ENCODE results near the gene ANXA10.

ANXA10 gene

GRCh38 chr4:168092176-168092712 is at the start of gene ANXA10:
TSS of gene ANXA10 (plus strand) at chr4:168092537. CDS start at chr4:168092701, 164 bp downstream.
- peaks cover 9 to 20% (median 12%) of the 10 kb centered on the region in 11 experiments for H3K9me3 ChIP-seq (replicated peaks in 1 of 11)
- no peak within 1 kb of the TSS for H3K4me2 ChIP-seq
- H4K20me1 ChIP-seq, result no peaks in the 10 kb centered on the region; a peak in 1 of 22 replicates
- no peaks in the 10 kb centered on the region for H3K4me1 ChIP-seq
- H3K27me3 ChIP-seq, result no peaks in the 10 kb centered on the region
- H3K9ac ChIP-seq, result no peak within 1 kb of the TSS
- no peak within 1 kb of the TSS for H3K4me3 ChIP-seq
- H3K27ac ChIP-seq, result no peak within 1 kb of the TSS
- no peak for TF ChIP-seq Cebpa-rat (IDR thresholded peaks at IDR 0.05)
- no peaks in the 10 kb centered on the region for H3K36me3 ChIP-seq

GRCh38 chr4:168045354-168045753 is 47.0 kb upstream of the ANXA10 start:
- no peak for TF ChIP-seq Cebpa-rat (IDR thresholded peaks at IDR 0.05)
- Histone ChIP-seq H3K4me2 (no peak overlapping the region), H3K4me1 (no peaks in the 10 kb centered on the region), H4K20me1 (no peaks in the 10 kb centered on the region), H3K27ac (no peak overlapping the region), H3K36me3 (no peaks in the 10 kb centered on the region), H3K27me3 (no peaks in the 10 kb centered on the region), H3K9me3 (replicated peaks in 1 of 11) (peaks cover 16 to 36% (median 29%) of the 10 kb centered on the region in 11 experiments), H3K4me3 (no peak overlapping the region), H3K9ac (no peak overlapping the region)

DNA sequence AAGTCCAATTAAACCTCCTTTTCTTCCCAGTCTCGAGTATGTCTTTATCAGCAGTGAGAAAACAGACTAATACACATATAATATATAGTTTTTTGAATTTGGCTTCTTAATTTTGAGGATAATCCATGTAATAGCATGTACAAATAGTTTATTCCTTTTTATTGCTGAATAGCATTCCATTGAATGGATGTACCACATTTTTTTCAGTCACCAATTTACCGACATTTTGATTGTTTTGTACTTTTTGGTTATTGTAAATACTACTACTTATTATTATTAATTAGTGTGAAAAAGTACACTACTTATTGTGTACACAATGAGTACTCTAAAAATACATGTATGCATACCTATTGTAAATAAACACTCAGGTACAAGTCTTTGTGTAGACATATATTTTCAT is 42.3 kb upstream of the ANXA10 start:
- no peak overlapping the region for H3K4me2 ChIP-seq
- no peaks in the 10 kb centered on the region for H3K36me3 ChIP-seq
- no peaks in the 10 kb centered on the region for H3K4me1 ChIP-seq
- no peak for TF ChIP-seq Cebpa-rat (IDR thresholded peaks at IDR 0.05)
- no peak overlapping the region for H3K4me3 ChIP-seq
- H3K9me3 ChIP-seq (replicated peaks in 1 of 11), result peaks cover 16 to 39% (median 29%) of the 10 kb centered on the region in 11 experiments
- H3K27ac ChIP-seq, result no peak overlapping the region
- no peaks in the 10 kb centered on the region for H3K27me3 ChIP-seq
- H3K9ac ChIP-seq, result no peak overlapping the region
- no peaks in the 10 kb centered on the region for H4K20me1 ChIP-seq

- Histone ChIP-seq H3K36me3 (no peaks in the 10 kb centered on the region), H3K9ac (no peak overlapping the region), H3K27me3 (no peaks in the 10 kb centered on the region), H3K4me3 (no peak overlapping the region), H3K27ac (no peak overlapping the region), H4K20me1 (no peaks in the 10 kb centered on the region), H3K4me1 (no peaks in the 10 kb centered on the region), H3K4me2 (no peak overlapping the region), H3K9me3 (replicated peaks in 1 of 11) (peaks cover 16 to 39% (median 29%) of the 10 kb centered on the region in 11 experiments)
- TF ChIP-seq Cebpa-rat (IDR thresholded peaks at IDR 0.05), result no peak
Measured at GRCh38 chr4:168051526-168051925, 40.8 kb upstream of the ANXA10 start.

DNA sequence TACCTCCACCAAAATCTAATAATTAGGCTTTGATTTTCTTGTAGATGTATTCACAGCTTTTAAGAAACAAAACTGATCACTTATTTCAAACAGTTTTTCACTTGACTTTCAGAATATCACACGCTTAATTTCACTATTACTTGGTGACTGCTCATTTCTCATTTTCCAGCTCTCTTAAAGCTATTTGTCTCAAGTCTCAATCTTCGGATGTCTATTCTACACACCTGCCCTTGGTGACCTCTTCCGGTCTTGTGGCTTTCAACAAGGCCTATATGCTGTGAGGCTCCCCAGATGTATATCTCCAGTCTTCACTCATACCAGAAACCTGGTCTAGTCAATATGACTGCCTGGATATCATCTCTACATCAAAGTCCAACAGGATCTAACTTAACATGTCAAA is 34.9 kb upstream of the ANXA10 start:
- no peak overlapping the region for H3K9ac ChIP-seq
- H3K36me3 ChIP-seq, result no peaks in the 10 kb centered on the region
- H4K20me1 ChIP-seq, result no peaks in the 10 kb centered on the region
- no peaks in the 10 kb centered on the region for H3K27me3 ChIP-seq
- no peak for TF ChIP-seq Cebpa-rat (IDR thresholded peaks at IDR 0.05)
- H3K27ac ChIP-seq, result no peak overlapping the region
- H3K4me2 ChIP-seq, result no peak overlapping the region
- no peak overlapping the region for H3K4me3 ChIP-seq
- H3K9me3 ChIP-seq (replicated peaks in 1 of 11), result no peaks in the 10 kb centered on the region
- no peaks in the 10 kb centered on the region for H3K4me1 ChIP-seq

GRCh38 chr4:168059251-168059650 is 33.1 kb upstream of the ANXA10 start:
- no peak for TF ChIP-seq Cebpa-rat (IDR thresholded peaks at IDR 0.05)
- H3K27ac ChIP-seq, result no peak overlapping the region
- no peak overlapping the region for H3K4me2 ChIP-seq
- H3K36me3 ChIP-seq, result no peaks in the 10 kb centered on the region
- H3K27me3 ChIP-seq, result no peaks in the 10 kb centered on the region
- no peak overlapping the region for H3K9ac ChIP-seq
- no peak overlapping the region for H3K4me3 ChIP-seq
- H4K20me1 ChIP-seq, result no peaks in the 10 kb centered on the region
- H3K9me3 ChIP-seq (replicated peaks in 1 of 11), result no peaks in the 10 kb centered on the region
- H3K4me1 ChIP-seq, result no peaks in the 10 kb centered on the region

GRCh38 chr4:168063031-168063430 is 29.3 kb upstream of the ANXA10 start:
- no peak overlapping the region for H3K9ac ChIP-seq
- no peaks in the 10 kb centered on the region for H4K20me1 ChIP-seq
- no peak overlapping the region for H3K4me2 ChIP-seq
- H3K4me1 ChIP-seq, result no peaks in the 10 kb centered on the region
- H3K36me3 ChIP-seq, result no peaks in the 10 kb centered on the region
- H3K4me3 ChIP-seq, result no peak overlapping the region
- no peaks in the 10 kb centered on the region for H3K27me3 ChIP-seq
- no peaks in the 10 kb centered on the region for H3K9me3 ChIP-seq (replicated peaks in 1 of 11)
- H3K27ac ChIP-seq, result no peak overlapping the region
- TF ChIP-seq Cebpa-rat (IDR thresholded peaks at IDR 0.05), result no peak

- H3K27ac ChIP-seq, result no peak overlapping the region
- no peaks in the 10 kb centered on the region for H3K27me3 ChIP-seq
- H3K9me3 ChIP-seq (replicated peaks in 1 of 11), result no peaks in the 10 kb centered on the region; a peak in 2 of 22 replicates
- H3K9ac ChIP-seq, result no peak overlapping the region
- no peaks in the 10 kb centered on the region for H3K4me1 ChIP-seq
- H3K4me2 ChIP-seq, result no peak overlapping the region
- H3K4me3 ChIP-seq, result no peak overlapping the region
- no peaks in the 10 kb centered on the region for H3K36me3 ChIP-seq
- no peak for TF ChIP-seq Cebpa-rat (IDR thresholded peaks at IDR 0.05)
- no peaks in the 10 kb centered on the region for H4K20me1 ChIP-seq
Measured at GRCh38 chr4:168070903-168071302, 21.4 kb upstream of the ANXA10 start.

DNA sequence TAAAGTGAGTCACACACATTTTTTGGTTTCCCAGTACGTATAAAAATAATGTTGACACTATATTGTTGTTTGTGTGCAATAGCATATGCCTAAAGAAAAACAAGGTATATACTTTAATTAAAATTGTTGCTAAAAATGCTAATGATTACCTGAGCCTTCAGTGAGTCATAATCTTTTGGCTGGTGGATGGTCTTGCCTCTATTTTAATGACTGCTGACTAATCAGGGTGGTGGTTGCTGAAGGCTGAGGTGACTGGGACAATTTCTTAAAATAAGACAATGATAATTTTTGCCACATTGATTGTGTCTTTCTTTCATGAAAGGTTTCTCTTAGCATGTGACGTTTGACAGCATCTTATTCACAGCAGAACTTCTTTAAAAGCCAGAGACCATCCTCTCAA is 21.0 kb upstream of the ANXA10 start:
- no peaks in the 10 kb centered on the region for H3K27me3 ChIP-seq
- no peak overlapping the region for H3K4me2 ChIP-seq
- H3K4me1 ChIP-seq, result no peaks in the 10 kb centered on the region
- no peak overlapping the region for H3K4me3 ChIP-seq
- no peaks in the 10 kb centered on the region for H3K36me3 ChIP-seq
- H3K9ac ChIP-seq, result no peak overlapping the region
- no peak for TF ChIP-seq Cebpa-rat (IDR thresholded peaks at IDR 0.05)
- H3K9me3 ChIP-seq (replicated peaks in 1 of 11), result no peaks in the 10 kb centered on the region; a peak in 2 of 22 replicates
- no peak overlapping the region for H3K27ac ChIP-seq
- H4K20me1 ChIP-seq, result no peaks in the 10 kb centered on the region

DNA sequence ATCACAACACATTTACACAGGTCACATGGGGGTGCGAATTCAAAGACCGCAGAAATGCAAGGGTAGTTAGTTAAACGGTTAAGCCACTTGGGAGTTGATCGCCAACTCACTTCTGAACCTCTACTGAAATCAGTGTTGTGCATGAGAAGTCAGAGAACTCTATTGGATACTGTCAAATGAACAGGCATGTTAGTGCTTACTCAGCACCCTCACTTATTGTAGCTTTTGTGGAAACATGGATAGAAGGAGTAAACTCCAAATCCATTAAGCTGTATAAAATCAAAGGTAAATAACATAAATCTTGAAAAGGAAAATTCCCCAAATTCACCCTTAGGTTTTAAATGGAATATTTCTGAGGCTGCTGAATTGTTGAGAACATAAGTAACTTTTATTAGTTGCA is 17.5 kb upstream of the ANXA10 start:
- H3K4me3 ChIP-seq, result no peak overlapping the region
- no peaks in the 10 kb centered on the region for H3K27me3 ChIP-seq
- no peak overlapping the region for H3K9ac ChIP-seq
- H3K4me2 ChIP-seq, result no peak overlapping the region
- H4K20me1 ChIP-seq, result no peaks in the 10 kb centered on the region
- no peak overlapping the region for H3K27ac ChIP-seq
- no peaks in the 10 kb centered on the region; a peak in 1 of 22 replicates for H3K9me3 ChIP-seq (replicated peaks in 1 of 11)
- H3K4me1 ChIP-seq, result no peaks in the 10 kb centered on the region
- no peaks in the 10 kb centered on the region for H3K36me3 ChIP-seq
- no peak for TF ChIP-seq Cebpa-rat (IDR thresholded peaks at IDR 0.05)
